ENCODE results near the gene EVC. TPM values are rescaled to one million over a fixed set of nuclear protein-coding genes. Genes with fewer than 3 reads are reported as not detected.

EVC gene
- total RNA-seq, 2 experiments from 2014 or later = 0.70 to 1.5 TPM

DNA sequence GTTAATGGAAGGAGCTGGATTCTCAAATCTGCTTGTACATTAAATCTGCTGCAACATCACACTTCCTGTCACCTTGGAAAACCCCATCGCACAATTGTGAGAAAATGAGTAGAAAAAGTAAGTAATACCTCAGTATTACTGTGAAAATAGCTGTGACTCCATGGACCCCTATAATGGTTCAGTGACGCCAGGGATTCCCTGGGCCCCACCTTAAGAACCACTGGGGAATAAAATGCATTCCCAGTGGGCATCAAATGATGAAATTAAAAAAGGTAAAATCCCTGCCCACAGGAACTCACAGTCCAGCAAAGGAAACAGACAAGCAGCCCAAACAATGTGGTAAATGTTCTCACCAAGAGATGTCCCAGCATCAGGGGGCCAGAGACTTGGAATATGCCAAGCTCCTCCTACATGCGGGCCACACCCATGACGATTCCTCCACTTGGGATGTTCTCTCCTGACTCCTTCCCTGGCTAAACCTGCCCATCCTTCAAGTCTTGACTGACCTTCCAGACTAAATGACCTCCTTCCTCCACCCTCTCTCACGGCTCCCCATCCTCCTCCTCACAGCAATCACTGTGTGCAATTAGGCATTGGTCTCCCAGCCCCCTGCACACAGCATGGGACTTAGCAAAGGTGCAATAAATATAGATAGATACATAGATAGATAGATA is 5.2 kb upstream of the EVC start:
- Mint-ChIP-seq H3K36me3 (ENCODE audit: low read depth) (no peaks in the 10 kb centered on the region), H3K27ac (no peak overlapping the region), H3K27me3 (peaks cover 38% of the 10 kb centered on the region), H3K4me3 (no peak overlapping the region), H3K9me3 (peaks cover 2% of the 10 kb centered on the region), H3K4me1 (ENCODE audit: low read depth) (peaks cover 15% of the 10 kb centered on the region)
- intact Hi-C loops (cut with DNase I, micrococcal nuclease) = no loop called here
- no peak overlapping the region for H3K27ac ChIP-seq (ENCODE audit: low read depth in 1 of 2, low read length in 2 of 2)
- H3K4me1 ChIP-seq (ENCODE audit: insufficient read depth, low read length) = peaks cover 8% of the 10 kb centered on the region
- no peak overlapping the region for H3K4me3 ChIP-seq (ENCODE audit: low read length)
- H3K9me3 ChIP-seq (ENCODE audit: control insufficient read depth in 1 of 2, insufficient read depth in 1 of 2, low read length in 2 of 2) = peaks cover 0 to 35% of the 10 kb centered on the region in 2 experiments
- POLR2A ChIA-PET = no interaction called here
- CTCF ChIA-PET = no interaction called here
- H3K36me3 ChIP-seq (ENCODE audit: insufficient read depth, low read length) = no peaks in the 10 kb centered on the region
- no peak for ATAC-seq (ENCODE audit: poor library complexity)
- TF ChIP-seq, protein P1, sequence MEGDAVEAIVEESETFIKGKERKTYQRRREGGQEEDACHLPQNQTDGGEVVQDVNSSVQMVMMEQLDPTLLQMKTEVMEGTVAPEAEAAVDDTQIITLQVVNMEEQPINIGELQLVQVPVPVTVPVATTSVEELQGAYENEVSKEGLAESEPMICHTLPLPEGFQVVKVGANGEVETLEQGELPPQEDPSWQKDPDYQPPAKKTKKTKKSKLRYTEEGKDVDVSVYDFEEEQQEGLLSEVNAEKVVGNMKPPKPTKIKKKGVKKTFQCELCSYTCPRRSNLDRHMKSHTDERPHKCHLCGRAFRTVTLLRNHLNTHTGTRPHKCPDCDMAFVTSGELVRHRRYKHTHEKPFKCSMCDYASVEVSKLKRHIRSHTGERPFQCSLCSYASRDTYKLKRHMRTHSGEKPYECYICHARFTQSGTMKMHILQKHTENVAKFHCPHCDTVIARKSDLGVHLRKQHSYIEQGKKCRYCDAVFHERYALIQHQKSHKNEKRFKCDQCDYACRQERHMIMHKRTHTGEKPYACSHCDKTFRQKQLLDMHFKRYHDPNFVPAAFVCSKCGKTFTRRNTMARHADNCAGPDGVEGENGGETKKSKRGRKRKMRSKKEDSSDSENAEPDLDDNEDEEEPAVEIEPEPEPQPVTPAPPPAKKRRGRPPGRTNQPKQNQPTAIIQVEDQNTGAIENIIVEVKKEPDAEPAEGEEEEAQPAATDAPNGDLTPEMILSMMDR (IDR thresholded peaks at IDR 0.05) = no peak
- DNase-seq = no peak
- peaks cover 26 to 39% of the 10 kb centered on the region in 2 experiments for H3K27me3 ChIP-seq (ENCODE audit: control insufficient read depth in 1 of 2, insufficient read depth in 2 of 2, low read length in 2 of 2)

GRCh38 chr4:5706486-5707290 is 4.3 kb upstream of the EVC start:
- Mint-ChIP-seq H3K9me3 (peaks cover 2% of the 10 kb centered on the region), H3K27ac (no peak overlapping the region), H3K4me1 (ENCODE audit: low read depth) (peaks cover 16% of the 10 kb centered on the region), H3K36me3 (ENCODE audit: low read depth) (no peaks in the 10 kb centered on the region), H3K4me3 (peak overlapping the region; percentile 25), H3K27me3 (peaks cover 40% of the 10 kb centered on the region)
- Histone ChIP-seq H3K27ac (ENCODE audit: low read depth in 1 of 2, low read length in 2 of 2) (no peak overlapping the region), H3K4me1 (ENCODE audit: insufficient read depth, low read length) (peaks cover 8% of the 10 kb centered on the region), H3K36me3 (ENCODE audit: insufficient read depth, low read length) (no peaks in the 10 kb centered on the region), H3K9me3 (ENCODE audit: control insufficient read depth in 1 of 2, insufficient read depth in 1 of 2, low read length in 2 of 2) (peaks cover 0 to 36% of the 10 kb centered on the region in 2 experiments), H3K4me3 (ENCODE audit: low read length) (no peak overlapping the region), H3K27me3 (ENCODE audit: control insufficient read depth in 1 of 2, insufficient read depth in 2 of 2, low read length in 2 of 2) (peaks cover 27 to 43% of the 10 kb centered on the region in 2 experiments)
- ATAC-seq (ENCODE audit: poor library complexity) (no peak), DNase-seq (no peak)
- TF ChIP-seq, protein P1 (IDR thresholded peaks at IDR 0.05) = no peak
- intact Hi-C loops (cut with DNase I, micrococcal nuclease) = no loop called here
- ChIA-PET CTCF (no interaction called here), POLR2A (no interaction called here)

GRCh38 chr4:5707366-5707765 is 3.6 kb upstream of the EVC start:
- ATAC-seq (ENCODE audit: poor library complexity) = no peak
- intact Hi-C loops (cut with DNase I, micrococcal nuclease) = no loop called here
- ChIA-PET POLR2A (no interaction called here), CTCF (no interaction called here)
- no peak overlapping the region for H3K4me3 ChIP-seq (ENCODE audit: low read length)
- H3K36me3 ChIP-seq (ENCODE audit: insufficient read depth, low read length) = no peaks in the 10 kb centered on the region
- Mint-ChIP-seq H3K36me3 (ENCODE audit: low read depth) (no peaks in the 10 kb centered on the region), H3K4me3 (no peak overlapping the region), H3K9me3 (peaks cover 2% of the 10 kb centered on the region), H3K27me3 (peaks cover 46% of the 10 kb centered on the region), H3K27ac (no peak overlapping the region), H3K4me1 (ENCODE audit: low read depth) (peaks cover 16% of the 10 kb centered on the region)
- H3K9me3 ChIP-seq (ENCODE audit: control insufficient read depth in 1 of 2, insufficient read depth in 1 of 2, low read length in 2 of 2) = peaks cover 0 to 34% of the 10 kb centered on the region in 2 experiments
- no peak for DNase-seq
- peaks cover 30 to 50% of the 10 kb centered on the region in 2 experiments for H3K27me3 ChIP-seq (ENCODE audit: control insufficient read depth in 1 of 2, insufficient read depth in 2 of 2, low read length in 2 of 2)
- H3K27ac ChIP-seq (ENCODE audit: low read depth in 1 of 2, low read length in 2 of 2) = no peak overlapping the region
- TF ChIP-seq, protein P1 (IDR thresholded peaks at IDR 0.05) = no peak
- peaks cover 8% of the 10 kb centered on the region for H3K4me1 ChIP-seq (ENCODE audit: insufficient read depth, low read length)
